DND-41 (cell line): ENCODE measurements around the gene SND1.

Source experiments
- EZH2 ChIP-seq: IDR thresholded peaks from 3 replicates; pipeline ENCODE4 v1.6.1; 2012; ENCODE audit warnings: borderline replicate concordance, low read depth, mild to moderate bottlenecking, moderate library complexity, low read length, inconsistent platforms; ENCODE audit not compliant: severe bottlenecking
- TF ChIP-seq, protein P1 (sequence below): IDR thresholded peaks from 2 replicates; pipeline ENCODE4 v1.5.1; 2012; ENCODE audit warnings: borderline replicate concordance, low read length, moderate library complexity, mild to moderate bottlenecking; ENCODE audit not compliant: poor library complexity, severe bottlenecking; ENCODE audit errors: extremely low read depth

DNA sequence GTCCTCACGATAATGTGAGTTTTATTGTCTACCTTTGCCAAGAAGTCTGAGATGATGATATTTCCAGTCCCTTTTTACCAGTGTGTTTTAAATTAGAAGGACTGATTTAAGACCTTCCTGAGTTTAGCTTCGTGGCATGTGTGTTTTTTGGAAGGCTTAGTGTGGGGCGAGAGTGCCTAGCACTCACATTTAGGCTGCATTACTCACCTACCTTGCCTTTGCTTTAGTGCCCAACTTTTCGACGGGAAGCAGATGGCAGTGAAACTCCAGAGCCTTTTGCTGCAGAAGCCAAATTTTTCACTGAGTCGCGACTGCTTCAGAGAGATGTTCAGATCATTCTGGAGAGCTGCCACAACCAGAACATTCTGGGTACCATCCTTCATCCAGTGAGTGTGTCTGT, 50.9 kb downstream of the SND1 start:
- TF ChIP-seq, protein P1, sequence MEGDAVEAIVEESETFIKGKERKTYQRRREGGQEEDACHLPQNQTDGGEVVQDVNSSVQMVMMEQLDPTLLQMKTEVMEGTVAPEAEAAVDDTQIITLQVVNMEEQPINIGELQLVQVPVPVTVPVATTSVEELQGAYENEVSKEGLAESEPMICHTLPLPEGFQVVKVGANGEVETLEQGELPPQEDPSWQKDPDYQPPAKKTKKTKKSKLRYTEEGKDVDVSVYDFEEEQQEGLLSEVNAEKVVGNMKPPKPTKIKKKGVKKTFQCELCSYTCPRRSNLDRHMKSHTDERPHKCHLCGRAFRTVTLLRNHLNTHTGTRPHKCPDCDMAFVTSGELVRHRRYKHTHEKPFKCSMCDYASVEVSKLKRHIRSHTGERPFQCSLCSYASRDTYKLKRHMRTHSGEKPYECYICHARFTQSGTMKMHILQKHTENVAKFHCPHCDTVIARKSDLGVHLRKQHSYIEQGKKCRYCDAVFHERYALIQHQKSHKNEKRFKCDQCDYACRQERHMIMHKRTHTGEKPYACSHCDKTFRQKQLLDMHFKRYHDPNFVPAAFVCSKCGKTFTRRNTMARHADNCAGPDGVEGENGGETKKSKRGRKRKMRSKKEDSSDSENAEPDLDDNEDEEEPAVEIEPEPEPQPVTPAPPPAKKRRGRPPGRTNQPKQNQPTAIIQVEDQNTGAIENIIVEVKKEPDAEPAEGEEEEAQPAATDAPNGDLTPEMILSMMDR, result no peak
- TF ChIP-seq EZH2, result no peak
